Right lobe of liver (tissue), 6 donors: ENCODE results near the gene FSHR. TPM values are rescaled to one million over a fixed set of nuclear protein-coding genes. Genes with fewer than 3 reads are reported as not detected.

ENCODE experiments used
- ATAC-seq, 4 donors: fragments of 200-7000 bp; cut with Tn5 transposase; one replicate each; pipeline ENCODE4 v1.9.1; 2020; ENCODE audit warnings: mild to moderate bottlenecking in 4 of 4, moderate library complexity in 4 of 4
- DNase-seq, 3 donors: peaks; one replicate each; pipeline ENCODE4 v3.0.0-alpha.2; 2020
- H3K27ac ChIP-seq, 3 donors: fragments of 200-600 bp; one replicate each; pipeline ENCODE4 v1.8.0; 2022
- H3K27me3 ChIP-seq, 2 donors: fragments of 200-600 bp; one replicate each; pipeline ENCODE4 v1.8.0; 2022
- H3K36me3 ChIP-seq, 4 donors: fragments of 200-600 bp; sonication (generic) in 1 of 4; one replicate each; pipeline versions ENCODE4 v1.5.1 to v1.8.0; 2017 to 2022; ENCODE audit warnings: control low read depth in 1 of 4
- H3K4me1 ChIP-seq, 4 donors: fragments of 200-600 bp; sonication (generic) in 1 of 4; one replicate each; pipeline versions ENCODE4 v1.5.1 to v1.8.0; 2017 to 2022; ENCODE audit warnings: control low read depth in 1 of 4
- H3K4me3 ChIP-seq, 3 donors: fragments of 200-600 bp; one replicate each; pipeline ENCODE4 v1.8.0; 2022
- H3K9me3 ChIP-seq, 4 donors: fragments of 200-600 bp; sonication (generic) in 1 of 4; one replicate each; pipeline versions ENCODE4 v1.5.1 to v1.8.0; 2017 to 2022; ENCODE audit warnings: control low read depth in 1 of 4
- CTCF ChIP-seq, 4 donors: fragments of 200-600 bp in 3 of 4; fragments of 450-650 bp in 1 of 4; IDR thresholded peaks; one replicate each; pipeline versions ENCODE4 v1.5.1 to v1.8.0; 2016 to 2022; ENCODE audit warnings: antibody characterized with exemption in 4 of 4, mild to moderate bottlenecking in 2 of 4
- POLR2A ChIP-seq: fragments of 450-650 bp; IDR thresholded peaks from one replicate; pipeline ENCODE4 v1.6.1; 2017; ENCODE audit warnings: antibody characterized with exemption, mild to moderate bottlenecking
- WGBS: methylation state at CpG from one replicate; pipeline ENCODE4 v1.1.6; 2018; ENCODE audit warnings: low coverage, low lambda C conversion rate; ENCODE audit not compliant: insufficient coverage; ENCODE audit errors: missing lambda C conversion rate; 5-methylcytosine and 5-hydroxymethylcytosine counted together
- intact Hi-C, 2 donors: fragments of 100-400 bp; cut with DNase I; formaldehyde crosslinking; loops; one replicate each; pipeline versions ENCODE4 v1.11.2 to v1.14.1; 2022
- total RNA-seq, 6 experiments: library from RNA; depleted of rRNA in 2 of 6; stranded (reverse); fragments of >200 nt in 2 of 6; fragmentation: NEBNext Ultra II Directional in 3 of 6; extraction: Animal tissue kit (Norgen Biotek cat#: 25700) in 3 of 6; gene quantifications; one replicate each; pipeline versions ENCODE4 v1.1.0 to v1.2.4, GENCODE V29; 2016 to 2023
- donor health status: DM: no; HTN: yes; CAD: no.
- donor health status: DM: no; HTN: no; CAD: no.
- donor health status: DM: no; HTN: no; CAD: no.
- donor health status: DM: no; HTN: yes; CAD: no.
- donor health status: DM: no; HTN: yes; CAD: no.

Gene FSHR
- total RNA-seq, 6 experiments from 2014 or later = 0.06 TPM; not detected in 5

GRCh38 chr2:49111006-49111405 lies 43.3 kb downstream of the FSHR start:
- H3K36me3 ChIP-seq = no peaks in the 10 kb centered on the region
- no peaks in the 10 kb centered on the region for H3K27me3 ChIP-seq
- H3K4me3 ChIP-seq = no peak overlapping the region
- 51% methylated on average over 2 of the region's 2 CpGs for WGBS
- ATAC-seq (no peak), DNase-seq (no peak)
- TF ChIP-seq CTCF (IDR thresholded peaks at IDR 0.05) = no peak
- no peak for TF ChIP-seq POLR2A
- no peaks in the 10 kb centered on the region for H3K4me1 ChIP-seq
- intact Hi-C loops = no loop called here
- no peaks in the 10 kb centered on the region for H3K9me3 ChIP-seq
- no peak overlapping the region for H3K27ac ChIP-seq

- TF ChIP-seq POLR2A (no peak), CTCF (IDR thresholded peaks at IDR 0.05) (no peak)
- Histone ChIP-seq H3K36me3 (no peaks in the 10 kb centered on the region), H3K4me3 (no peak overlapping the region), H3K27me3 (no peaks in the 10 kb centered on the region), H3K4me1 (no peaks in the 10 kb centered on the region), H3K9me3 (no peaks in the 10 kb centered on the region), H3K27ac (no peak overlapping the region)
- WGBS = 50% methylated on average over 1 of the region's 1 CpG
- DNase-seq = no peak
- intact Hi-C loops = no loop called here
- ATAC-seq = no peak
These were observed 43.7 kb downstream of the FSHR start for GRCh38 chr2:49110571-49110970.

GRCh38 chr2:49108851-49109250 lies 45.5 kb downstream of the FSHR start:
- intact Hi-C loops = no loop called here
- Histone ChIP-seq H3K4me3 (no peak overlapping the region), H3K36me3 (no peaks in the 10 kb centered on the region), H3K27ac (no peak overlapping the region), H3K9me3 (no peaks in the 10 kb centered on the region), H3K4me1 (no peaks in the 10 kb centered on the region), H3K27me3 (no peaks in the 10 kb centered on the region)
- ATAC-seq = no peak
- 69% methylated on average over 3 of the region's 3 CpGs for WGBS
- DNase-seq = no peak
- TF ChIP-seq POLR2A (no peak), CTCF (IDR thresholded peaks at IDR 0.05) (no peak)

DNA sequence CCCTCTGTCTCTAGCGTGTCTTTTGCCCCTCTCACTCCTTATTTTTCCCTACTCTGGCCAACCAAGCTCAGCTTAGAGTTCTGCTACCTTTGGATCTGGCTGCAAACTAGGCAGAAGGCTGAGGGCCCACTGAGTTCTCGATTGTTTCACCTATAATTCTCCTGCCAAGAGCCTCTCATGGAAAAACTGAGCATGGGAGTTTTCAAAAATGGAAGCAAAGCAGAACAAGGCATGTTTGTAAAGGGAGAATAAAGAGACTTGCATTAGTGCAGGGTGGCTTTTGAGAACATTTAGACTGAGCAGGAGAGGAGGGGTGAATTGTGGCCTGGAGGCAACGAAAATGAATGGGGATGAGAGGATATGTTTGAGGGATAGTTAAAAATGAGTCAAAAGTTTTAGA lies 45.9 kb downstream of the FSHR start:
- 18% methylated on average over 3 of the region's 3 CpGs for WGBS
- no peaks in the 10 kb centered on the region for H3K4me1 ChIP-seq
- no peak for ATAC-seq
- H3K27ac ChIP-seq = no peak overlapping the region
- DNase-seq = no peak
- H3K4me3 ChIP-seq = no peak overlapping the region
- no peaks in the 10 kb centered on the region for H3K36me3 ChIP-seq
- no peaks in the 10 kb centered on the region for H3K9me3 ChIP-seq
- TF ChIP-seq CTCF (IDR thresholded peaks at IDR 0.05) (no peak), POLR2A (no peak)
- intact Hi-C loops = no loop called here
- H3K27me3 ChIP-seq = no peaks in the 10 kb centered on the region

GRCh38 chr2:49105506-49105905 lies 48.8 kb downstream of the FSHR start:
- Histone ChIP-seq H3K4me1 (no peaks in the 10 kb centered on the region), H3K27me3 (no peaks in the 10 kb centered on the region), H3K4me3 (no peak overlapping the region), H3K27ac (no peak overlapping the region), H3K9me3 (no peaks in the 10 kb centered on the region), H3K36me3 (no peaks in the 10 kb centered on the region)
- 57% methylated on average over 2 of the region's 2 CpGs for whole genome bisulfite sequencing
- TF ChIP-seq POLR2A (no peak), CTCF (IDR thresholded peaks at IDR 0.05) (no peak)
- DNase-seq = no peak
- intact Hi-C loops = no loop called here
- ATAC-seq = no peak
